Esophagus muscularis mucosa (tissue), 4 donors: ENCODE results near the gene NPVF.

Source experiments
- CTCF ChIP-seq, 3 experiments: fragments of 200-600 bp in 2 of 3; fragments of 450-650 bp in 1 of 3; sonication (generic) in 2 of 3; IDR thresholded peaks; one replicate each; pipeline ENCODE4 v1.5.1; 2017 to 2019; ENCODE audit warnings: antibody characterized with exemption in 3 of 3, mild to moderate bottlenecking in 2 of 3, moderate library complexity in 1 of 3
- EP300 ChIP-seq: sonication (generic); formaldehyde crosslinking; IDR thresholded peaks from one replicate; pipeline ENCODE4 v1.6.1; 2017; ENCODE audit warnings: antibody characterized with exemption
- POLR2A ChIP-seq: fragments of 450-650 bp; IDR thresholded peaks from one replicate; pipeline ENCODE4 v1.6.1; 2017; ENCODE audit warnings: antibody characterized with exemption, moderate library complexity, mild to moderate bottlenecking, low read depth

DNA sequence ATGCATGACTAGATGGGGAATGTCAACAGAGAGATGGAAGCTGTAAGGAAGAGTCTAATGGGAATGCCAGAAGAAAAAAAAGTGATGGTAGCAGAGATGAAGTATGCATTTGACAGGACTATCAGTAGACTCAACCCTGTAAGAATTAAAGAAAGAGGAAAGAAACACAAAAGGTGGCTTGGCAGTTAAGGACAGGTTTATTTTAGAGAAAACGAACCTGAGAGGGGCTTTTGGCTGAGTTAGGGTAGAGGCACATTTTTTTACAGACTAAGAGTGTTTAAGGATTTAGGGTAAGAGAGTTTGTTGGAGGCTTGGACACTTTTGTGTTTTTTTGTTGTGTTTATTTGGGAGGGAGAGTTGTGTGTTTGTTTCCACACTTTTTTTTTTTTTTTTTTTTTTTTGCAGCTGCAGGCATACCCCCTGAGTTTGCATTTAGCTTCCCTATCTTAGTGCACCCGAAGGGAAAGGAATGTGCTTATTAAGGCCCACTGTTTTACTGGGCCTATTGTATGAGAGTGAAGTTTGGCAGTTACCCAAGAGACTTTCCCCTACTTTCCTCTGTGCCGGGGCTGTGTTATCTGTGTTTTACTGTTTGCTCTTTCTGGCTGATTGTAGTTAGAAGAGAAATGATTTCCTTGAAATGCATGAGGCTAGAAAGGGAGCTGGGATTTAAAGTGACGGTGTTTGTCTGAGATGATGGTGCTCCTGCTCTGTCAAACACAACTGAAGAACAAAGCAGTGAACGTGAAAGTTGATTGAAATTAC lies 32.0 kb downstream of the NPVF start:
- TF ChIP-seq CTCF (IDR thresholded peaks at IDR 0.05) (no peak), EP300 (no peak), POLR2A (no peak)
